CD14-positive monocyte (primary cell): ENCODE measurements around the gene CSNK1G2. TPM values are rescaled to one million over a fixed set of nuclear protein-coding genes. Genes with fewer than 3 reads are reported as not detected.

Source experiments
- DNase-seq, 3 donors: peaks; one replicate each; pipeline ENCODE4 v3.0.0-alpha.2; 2011 to 2022
- H2AFZ ChIP-seq: 2 replicates; pipeline ENCODE4 v1.6.0; 2012; ENCODE audit warnings: mild to moderate bottlenecking, low read depth, low read length, inconsistent platforms; ENCODE audit not compliant: insufficient read depth, poor library complexity, severe bottlenecking
- H3K27ac ChIP-seq, 2 donors: 1 replicate in 1 of 2; 2 replicates in 1 of 2; pipeline ENCODE4 v1.5.1; 2012 to 2013; ENCODE audit warnings: low read length in 2 of 2, control low read depth in 1 of 2, inconsistent platforms in 1 of 2, low read depth in 1 of 2, mild to moderate bottlenecking in 1 of 2
- H3K27me3 ChIP-seq, 2 donors: one replicate each; pipeline versions ENCODE4 v1.6.0 to v1.6.1; 2011 to 2013; ENCODE audit warnings: low read length in 2 of 2; ENCODE audit not compliant: control insufficient read depth in 2 of 2, insufficient read depth in 2 of 2
- H3K36me3 ChIP-seq, 2 donors: replicated peaks in 1 of 2; 1 replicate in 1 of 2; 2 replicates in 1 of 2; pipeline versions ENCODE4 v1.5.1 to v1.6.1; 2012 to 2013; ENCODE audit warnings: low read length in 2 of 2, control low read depth in 1 of 2, inconsistent platforms in 1 of 2, mild to moderate bottlenecking in 1 of 2; ENCODE audit not compliant: insufficient read depth in 2 of 2, control insufficient read depth in 1 of 2
- H3K4me1 ChIP-seq, 2 donors: 1 replicate in 1 of 2; 2 replicates in 1 of 2; pipeline versions ENCODE4 v1.5.1 to v1.6.1; 2012 to 2013; ENCODE audit warnings: low read length in 2 of 2, control low read depth in 1 of 2, inconsistent platforms in 1 of 2, mild to moderate bottlenecking in 1 of 2, moderate library complexity in 1 of 2; ENCODE audit not compliant: insufficient read depth in 2 of 2, control insufficient read depth in 1 of 2
- H3K4me2 ChIP-seq: replicated peaks from 2 replicates; pipeline ENCODE3; 2012; ENCODE audit warnings: low read length, moderate library complexity, mild to moderate bottlenecking; ENCODE audit not compliant: poor library complexity, severe bottlenecking; ENCODE audit errors: extremely low read depth
- H3K4me3 ChIP-seq, 3 experiments: fragments of 200-600 bp in 1 of 3; sonication (generic) in 1 of 3; replicated peaks in 1 of 3; 1 replicate in 2 of 3; 2 replicates in 1 of 3; pipeline ENCODE4 v1.5.1; 2011 to 2013; ENCODE audit warnings: low read length in 3 of 3, mild to moderate bottlenecking in 3 of 3, control low read depth in 2 of 3, low read depth in 2 of 3, inconsistent platforms in 1 of 3, moderate library complexity in 1 of 3
- H3K79me2 ChIP-seq: 2 replicates; pipeline ENCODE4 v1.6.0; 2012; ENCODE audit warnings: mild to moderate bottlenecking, control low read depth, inconsistent platforms, low read length, moderate library complexity; ENCODE audit not compliant: insufficient read depth
- H3K9ac ChIP-seq: 2 replicates; pipeline ENCODE4 v1.6.0; 2017; ENCODE audit warnings: low read length, mild to moderate bottlenecking; ENCODE audit not compliant: insufficient read depth, poor library complexity, severe bottlenecking
- H3K9me3 ChIP-seq, 2 donors: replicated peaks in 1 of 2; 1 replicate in 1 of 2; 2 replicates in 1 of 2; pipeline versions ENCODE4 v1.5.1 to v1.6.1; 2012 to 2013; ENCODE audit warnings: low read length in 2 of 2, control low read depth in 1 of 2; ENCODE audit not compliant: control insufficient read depth in 1 of 2, insufficient read depth in 1 of 2
- H4K20me1 ChIP-seq: 2 replicates; pipeline ENCODE4 v1.6.0; 2012; ENCODE audit warnings: mild to moderate bottlenecking, low read length, control low read depth, moderate library complexity; ENCODE audit not compliant: insufficient read depth
- H3K27ac Mint-ChIP-seq, 7 donors: one replicate each; pipeline ENCODE4 v1.8.0; 2020; ENCODE audit warnings: mild to moderate bottlenecking in 7 of 7, mixed read lengths in 7 of 7, moderate library complexity in 6 of 7, inconsistent platforms in 2 of 7
- H3K27me3 Mint-ChIP-seq, 3 donors: one replicate each; pipeline ENCODE4 v1.8.0; 2021 to 2022; ENCODE audit warnings: low read depth in 3 of 3, mild to moderate bottlenecking in 3 of 3, mixed read lengths in 3 of 3, moderate library complexity in 3 of 3, inconsistent platforms in 1 of 3
- H3K36me3 Mint-ChIP-seq, 2 donors: one replicate each; pipeline ENCODE4 v1.8.0; 2020; ENCODE audit warnings: mixed read lengths in 2 of 2, inconsistent platforms in 1 of 2, mild to moderate bottlenecking in 1 of 2
- H3K4me1 Mint-ChIP-seq: one replicate; pipeline ENCODE4 v1.8.0; 2020; ENCODE audit warnings: mild to moderate bottlenecking, mixed read lengths
- H3K4me3 Mint-ChIP-seq, 2 donors: one replicate each; pipeline ENCODE4 v1.8.0; 2020; ENCODE audit warnings: mild to moderate bottlenecking in 2 of 2, mixed read lengths in 2 of 2, moderate library complexity in 1 of 2
- H3K9me3 Mint-ChIP-seq, 7 donors: one replicate each; pipeline ENCODE4 v1.8.0; 2020 to 2022; ENCODE audit warnings: mixed read lengths in 7 of 7, mild to moderate bottlenecking in 6 of 7, moderate library complexity in 6 of 7, inconsistent platforms in 2 of 7
- WGBS: methylation state at CpG from one replicate; pipeline ENCODE4 v1.1.5; 2013; ENCODE audit warnings: missing lambda C conversion rate; ENCODE audit not compliant: insufficient coverage; 5-methylcytosine and 5-hydroxymethylcytosine counted together
- intact Hi-C, 2 donors: fragments of 100-400 bp; cut with micrococcal nuclease; formaldehyde crosslinking; loops; one replicate each; pipeline versions ENCODE4 v1.15.0 to v1.15.1; 2023
- polyA plus RNA-seq, 3 donors: library from polyadenylated mRNA; depleted of rRNA in 1 of 3; unstranded in 2 of 3; stranded (reverse) in 1 of 3; fragments of 300-500 nt in 2 of 3; fragments of >200 nt in 1 of 3; fragmentation: Illumina TruSeq in 2 of 3; gene quantifications; 1 replicate in 2 of 3; 2 replicates in 1 of 3; pipeline ENCODE4 v1.2.3, GENCODE V29; 2012 to 2021
- TF ChIP-seq, protein P1 (sequence below): fragments of 200-600 bp; IDR thresholded peaks from one replicate; pipeline ENCODE4 v1.8.0; 2022; ENCODE audit warnings: antibody characterized with exemption, mild to moderate bottlenecking

The CSNK1G2 gene
- polyA plus RNA-seq, 3 donors = 10.8 to 215 (median 20.3) TPM

DNA sequence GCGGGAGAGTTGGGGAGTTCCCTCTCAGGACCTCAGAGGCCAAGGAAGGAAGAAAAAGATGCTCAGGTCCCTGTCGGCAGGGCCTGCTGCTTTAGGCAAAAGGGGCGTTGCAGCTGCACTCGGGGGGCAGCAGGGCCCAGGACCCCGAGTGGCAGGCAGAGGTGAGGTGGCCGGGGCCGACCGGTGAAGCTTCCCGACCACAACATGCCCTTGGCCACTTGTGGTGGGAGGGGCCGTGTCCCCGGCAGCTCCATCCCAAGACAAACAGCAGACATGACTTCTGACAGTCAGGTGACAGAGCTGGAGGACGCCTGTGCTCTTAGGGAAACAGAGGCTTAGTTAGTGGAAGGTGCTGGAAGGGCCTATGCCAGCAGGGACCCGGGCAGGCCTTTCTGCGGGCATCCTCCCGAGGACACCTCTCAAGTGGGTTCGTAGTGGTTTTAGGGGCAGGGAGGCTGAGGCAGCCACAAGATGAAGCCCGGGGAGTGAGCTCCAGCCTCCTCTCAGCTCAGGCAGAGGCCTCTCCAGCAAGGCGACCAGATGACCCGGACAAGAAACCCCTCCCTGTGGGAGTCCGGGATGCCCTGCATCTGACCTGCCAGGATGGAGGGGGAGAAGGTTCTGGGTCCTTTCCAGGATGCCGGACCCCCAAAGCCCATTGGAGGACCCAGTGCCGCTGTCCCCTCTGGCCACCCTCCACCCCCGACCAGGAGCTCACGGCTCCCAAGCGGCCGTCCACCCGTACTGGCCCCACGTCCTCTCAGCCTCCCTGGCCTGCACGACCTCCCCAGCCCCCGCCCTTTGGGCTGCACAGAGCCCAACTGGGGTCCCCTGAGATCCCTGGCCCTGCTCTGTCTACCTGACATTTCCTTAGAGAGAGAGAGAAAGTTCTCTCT lies 50.3 kb downstream of the CSNK1G2 start:
- Mint-ChIP-seq H3K4me3 (no peak overlapping the region), H3K9me3 (peaks cover 0 to 2% (median 0%) of the 10 kb centered on the region in 7 donors)
- H3K27ac ChIP-seq = no peak overlapping the region

DNA sequence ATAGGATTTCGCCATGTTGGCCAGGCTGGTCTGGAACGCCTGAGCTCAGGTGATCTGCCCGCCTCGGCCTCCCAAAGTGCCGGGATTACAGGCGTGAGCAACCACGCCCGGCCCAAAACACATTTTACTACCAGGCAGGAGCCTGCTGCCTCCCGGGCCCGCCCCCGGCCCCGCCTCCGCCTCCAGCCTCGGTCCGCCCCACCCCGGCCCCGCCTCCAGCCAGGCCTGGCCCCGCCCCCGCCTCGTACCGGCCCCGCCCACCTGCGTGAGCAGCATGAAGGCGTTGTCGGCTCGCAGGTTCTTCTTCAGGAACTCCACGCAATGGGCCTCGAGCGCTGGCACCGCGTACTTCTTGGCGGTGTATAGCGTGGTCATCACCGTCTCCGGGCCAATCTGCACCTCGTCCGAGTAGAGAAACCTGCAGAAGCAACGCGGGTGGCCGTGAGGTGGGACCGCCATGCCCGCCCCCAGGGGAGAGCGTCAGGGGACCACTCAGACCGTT lies 51.8 kb downstream of the CSNK1G2 start:
- 91% methylated on average over 37 of the region's 44 CpGs for WGBS
- DNase-seq = peak in 1 of 3 donors; percentile 4
- Histone ChIP-seq H3K9me3 (no peaks in the 10 kb centered on the region), H3K27me3 (no peaks in the 10 kb centered on the region), H3K79me2 (no peaks in the 10 kb centered on the region), H3K4me1 (no peaks in the 10 kb centered on the region), H3K36me3 (peaks cover 33 to 57% of the 10 kb centered on the region in 2 donors), H2AFZ (no peak overlapping the region), H4K20me1 (peaks cover 37% of the 10 kb centered on the region), H3K4me2 (no peak overlapping the region), H3K9ac (no peak overlapping the region), H3K27ac (no peak overlapping the region), H3K4me3 (no peak overlapping the region)
- Mint-ChIP-seq H3K9me3 (peaks cover 0 to 2% (median 0%) of the 10 kb centered on the region in 7 donors), H3K4me1 (no peaks in the 10 kb centered on the region), H3K27ac (no peak overlapping the region), H3K4me3 (no peak overlapping the region), H3K27me3 (peaks cover 0 to 2% (median 0%) of the 10 kb centered on the region in 3 donors), H3K36me3 (peaks cover 33 to 73% of the 10 kb centered on the region in 2 donors)
- intact Hi-C loops = no loop called here
- TF ChIP-seq, protein P1, sequence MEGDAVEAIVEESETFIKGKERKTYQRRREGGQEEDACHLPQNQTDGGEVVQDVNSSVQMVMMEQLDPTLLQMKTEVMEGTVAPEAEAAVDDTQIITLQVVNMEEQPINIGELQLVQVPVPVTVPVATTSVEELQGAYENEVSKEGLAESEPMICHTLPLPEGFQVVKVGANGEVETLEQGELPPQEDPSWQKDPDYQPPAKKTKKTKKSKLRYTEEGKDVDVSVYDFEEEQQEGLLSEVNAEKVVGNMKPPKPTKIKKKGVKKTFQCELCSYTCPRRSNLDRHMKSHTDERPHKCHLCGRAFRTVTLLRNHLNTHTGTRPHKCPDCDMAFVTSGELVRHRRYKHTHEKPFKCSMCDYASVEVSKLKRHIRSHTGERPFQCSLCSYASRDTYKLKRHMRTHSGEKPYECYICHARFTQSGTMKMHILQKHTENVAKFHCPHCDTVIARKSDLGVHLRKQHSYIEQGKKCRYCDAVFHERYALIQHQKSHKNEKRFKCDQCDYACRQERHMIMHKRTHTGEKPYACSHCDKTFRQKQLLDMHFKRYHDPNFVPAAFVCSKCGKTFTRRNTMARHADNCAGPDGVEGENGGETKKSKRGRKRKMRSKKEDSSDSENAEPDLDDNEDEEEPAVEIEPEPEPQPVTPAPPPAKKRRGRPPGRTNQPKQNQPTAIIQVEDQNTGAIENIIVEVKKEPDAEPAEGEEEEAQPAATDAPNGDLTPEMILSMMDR = no peak

More for the DNA sequence above, 50.3 kb downstream of the CSNK1G2 start:
- Histone ChIP-seq H3K27me3 (no peaks in the 10 kb centered on the region), H3K79me2 (no peaks in the 10 kb centered on the region), H3K9ac (no peak overlapping the region), H3K9me3 (no peaks in the 10 kb centered on the region), H3K4me3 (no peak overlapping the region), H3K4me2 (no peak overlapping the region), H2AFZ (no peak overlapping the region), H3K36me3 (peaks cover 43 to 57% of the 10 kb centered on the region in 2 donors), H3K4me1 (no peaks in the 10 kb centered on the region), H4K20me1 (peaks cover 51% of the 10 kb centered on the region)
- H3K27me3 Mint-ChIP-seq = peaks cover 0 to 2% (median 0%) of the 10 kb centered on the region in 3 donors
- peak in 1 of 3 donors; percentile 1 for DNase-seq
- TF ChIP-seq, protein P1 = no peak
- H3K36me3 Mint-ChIP-seq = peaks cover 27 to 73% of the 10 kb centered on the region in 2 donors
- no peaks in the 10 kb centered on the region for H3K4me1 Mint-ChIP-seq
- WGBS = 98% methylated on average over 13 of the region's 30 CpGs
- peak overlapping the region in 1 of 7 donors; percentile 73 for H3K27ac Mint-ChIP-seq
- intact Hi-C loops = no loop called here
